Suprapubic skin (tissue), 3 donors: Measurements from ENCODE around the gene GPC1.

ENCODE experiments used
- EP300 ChIP-seq: sonication (generic); formaldehyde crosslinking; IDR thresholded peaks from one replicate; pipeline ENCODE4 v1.6.1; 2017; ENCODE audit warnings: antibody characterized with exemption
- POLR2A ChIP-seq, 2 donors: fragments of 450-650 bp; IDR thresholded peaks; one replicate each; pipeline ENCODE4 v1.6.1; 2017; ENCODE audit warnings: antibody characterized with exemption in 2 of 2, mild to moderate bottlenecking in 2 of 2, moderate library complexity in 2 of 2
- TF ChIP-seq, protein P1 (sequence below), 2 donors: fragments of 200-600 bp in 1 of 2; fragments of 450-650 bp in 1 of 2; sonication (generic) in 1 of 2; IDR thresholded peaks; one replicate each; pipeline ENCODE4 v1.5.1; 2016 to 2019; ENCODE audit warnings: antibody characterized with exemption in 2 of 2, mild to moderate bottlenecking in 1 of 2, moderate library complexity in 1 of 2

DNA sequence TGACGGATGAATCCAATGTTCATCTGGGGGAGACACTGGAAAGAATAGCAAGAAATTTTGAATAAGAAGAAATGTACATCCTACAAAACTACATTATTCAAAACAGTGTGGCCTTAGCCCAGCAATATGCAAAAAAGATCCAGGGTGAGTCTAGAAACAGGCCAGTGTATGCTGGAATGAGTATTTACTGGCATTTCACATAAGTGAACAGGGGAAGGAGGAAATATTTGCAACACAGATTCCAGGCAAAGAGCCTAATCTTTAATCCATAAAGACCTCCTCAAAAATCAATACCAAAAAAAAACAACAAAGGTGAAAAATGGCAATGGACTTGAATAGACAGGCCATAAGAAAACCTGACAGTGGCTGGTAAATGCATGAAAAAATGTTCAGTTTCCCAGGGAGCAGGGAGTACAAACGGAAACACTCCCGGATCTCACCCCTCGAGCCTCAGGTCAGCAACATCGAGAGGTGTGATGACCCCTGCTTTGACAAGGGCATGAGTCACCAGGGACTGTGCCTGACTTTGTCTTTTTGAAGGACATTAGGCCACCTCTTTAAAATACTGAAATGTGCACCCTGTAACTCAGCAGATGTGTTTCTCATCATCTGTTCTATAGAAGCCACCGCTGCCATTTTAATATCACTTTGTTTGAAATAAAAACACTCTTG, 12.7 kb upstream of the GPC1 start:
- TF ChIP-seq, protein P1, sequence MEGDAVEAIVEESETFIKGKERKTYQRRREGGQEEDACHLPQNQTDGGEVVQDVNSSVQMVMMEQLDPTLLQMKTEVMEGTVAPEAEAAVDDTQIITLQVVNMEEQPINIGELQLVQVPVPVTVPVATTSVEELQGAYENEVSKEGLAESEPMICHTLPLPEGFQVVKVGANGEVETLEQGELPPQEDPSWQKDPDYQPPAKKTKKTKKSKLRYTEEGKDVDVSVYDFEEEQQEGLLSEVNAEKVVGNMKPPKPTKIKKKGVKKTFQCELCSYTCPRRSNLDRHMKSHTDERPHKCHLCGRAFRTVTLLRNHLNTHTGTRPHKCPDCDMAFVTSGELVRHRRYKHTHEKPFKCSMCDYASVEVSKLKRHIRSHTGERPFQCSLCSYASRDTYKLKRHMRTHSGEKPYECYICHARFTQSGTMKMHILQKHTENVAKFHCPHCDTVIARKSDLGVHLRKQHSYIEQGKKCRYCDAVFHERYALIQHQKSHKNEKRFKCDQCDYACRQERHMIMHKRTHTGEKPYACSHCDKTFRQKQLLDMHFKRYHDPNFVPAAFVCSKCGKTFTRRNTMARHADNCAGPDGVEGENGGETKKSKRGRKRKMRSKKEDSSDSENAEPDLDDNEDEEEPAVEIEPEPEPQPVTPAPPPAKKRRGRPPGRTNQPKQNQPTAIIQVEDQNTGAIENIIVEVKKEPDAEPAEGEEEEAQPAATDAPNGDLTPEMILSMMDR (IDR thresholded peaks at IDR 0.05): no peak
- TF ChIP-seq EP300 (no peak), POLR2A (IDR thresholded peaks at IDR 0.05) (no peak)
